Measurements from ENCODE around the gene FOXI2. TPM values are rescaled to one million over a fixed set of nuclear protein-coding genes. Genes with fewer than 3 reads are reported as not detected.

The FOXI2 gene
- total RNA-seq, 1 experiment from 2014 or later, result not detected

- POLR2A ChIA-PET, result no interaction called here
- H3K27me3 ChIP-seq (replicated peaks; ENCODE audit: control insufficient read depth, insufficient read depth, low read length), result no peaks in the 10 kb centered on the region
- no peaks in the 10 kb centered on the region for H3K9me3 ChIP-seq
- TF ChIP-seq, protein P1, sequence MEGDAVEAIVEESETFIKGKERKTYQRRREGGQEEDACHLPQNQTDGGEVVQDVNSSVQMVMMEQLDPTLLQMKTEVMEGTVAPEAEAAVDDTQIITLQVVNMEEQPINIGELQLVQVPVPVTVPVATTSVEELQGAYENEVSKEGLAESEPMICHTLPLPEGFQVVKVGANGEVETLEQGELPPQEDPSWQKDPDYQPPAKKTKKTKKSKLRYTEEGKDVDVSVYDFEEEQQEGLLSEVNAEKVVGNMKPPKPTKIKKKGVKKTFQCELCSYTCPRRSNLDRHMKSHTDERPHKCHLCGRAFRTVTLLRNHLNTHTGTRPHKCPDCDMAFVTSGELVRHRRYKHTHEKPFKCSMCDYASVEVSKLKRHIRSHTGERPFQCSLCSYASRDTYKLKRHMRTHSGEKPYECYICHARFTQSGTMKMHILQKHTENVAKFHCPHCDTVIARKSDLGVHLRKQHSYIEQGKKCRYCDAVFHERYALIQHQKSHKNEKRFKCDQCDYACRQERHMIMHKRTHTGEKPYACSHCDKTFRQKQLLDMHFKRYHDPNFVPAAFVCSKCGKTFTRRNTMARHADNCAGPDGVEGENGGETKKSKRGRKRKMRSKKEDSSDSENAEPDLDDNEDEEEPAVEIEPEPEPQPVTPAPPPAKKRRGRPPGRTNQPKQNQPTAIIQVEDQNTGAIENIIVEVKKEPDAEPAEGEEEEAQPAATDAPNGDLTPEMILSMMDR (IDR thresholded peaks at IDR 0.05; ENCODE audit: insufficient read depth in 1 of 2, low read depth in 1 of 2, low read length in 1 of 2, severe bottlenecking in 1 of 2, unreplicated experiment in 1 of 2), result peak; percentile 28 to 54
- DNase-seq, result peak in 1 of 2 experiments; percentile 20
- no peaks in the 10 kb centered on the region for H3K36me3 Mint-ChIP-seq (ENCODE audit: insufficient read depth, unreplicated experiment)
- no peak overlapping the region for H3K4me3 ChIP-seq (ENCODE audit: low read depth, low read length)
- H3K9me3 Mint-ChIP-seq (ENCODE audit: unreplicated experiment), result no peaks in the 10 kb centered on the region
- intact Hi-C loops (cut with micrococcal nuclease; ENCODE audit: unreplicated experiment), result loop anchor here (1.0 to 5.0 kb wide), 4 partner anchors 97 to 353 kb away; no protein-coding TSS in a partner anchor
- H3K27ac Mint-ChIP-seq (ENCODE audit: unreplicated experiment), result no peak overlapping the region
- no peaks in the 10 kb centered on the region for H3K36me3 ChIP-seq (ENCODE audit: control insufficient read depth, insufficient read depth, low read length)
- H3K4me3 Mint-ChIP-seq (ENCODE audit: unreplicated experiment), result no peak overlapping the region
- CTCF ChIA-PET, result interaction anchor here (0.7 to 2.3 kb wide), 6 partner anchors 98 to 353 kb away, joined by 3 to 22 read pairs (median 4); no protein-coding TSS in a partner anchor
- H3K27me3 Mint-ChIP-seq (ENCODE audit: insufficient read depth, unreplicated experiment), result no peaks in the 10 kb centered on the region
- no peaks in the 10 kb centered on the region for H3K4me1 ChIP-seq
- H3K4me1 Mint-ChIP-seq (ENCODE audit: low read depth, unreplicated experiment), result no peaks in the 10 kb centered on the region
- no TSS peak for BruUV-seq (replicated peaks)
Measured at GRCh38 chr10:127715782-127716378, 21.1 kb upstream of the FOXI2 start.

DNA sequence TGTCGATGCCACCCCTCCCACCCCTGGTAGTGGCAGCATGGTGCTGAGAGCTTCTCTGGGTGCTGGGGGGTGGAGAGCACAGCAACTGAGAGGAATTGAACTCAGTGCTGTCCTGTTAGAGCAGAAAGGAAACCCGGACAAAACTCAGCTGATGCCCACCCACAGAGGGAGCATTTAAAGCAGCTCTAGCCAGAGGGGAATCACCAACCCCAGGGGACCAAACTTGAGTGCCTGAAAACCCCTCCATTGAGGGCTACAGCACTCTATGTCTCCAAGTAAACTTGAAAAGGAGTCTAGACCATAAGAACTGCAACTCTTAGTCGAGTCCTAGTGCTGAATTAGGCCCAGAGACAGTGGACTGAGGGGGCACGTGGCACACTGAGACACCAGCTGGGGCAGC lies 16.8 kb upstream of the FOXI2 start:
- ChIA-PET CTCF (no interaction called here), POLR2A (no interaction called here)
- no peaks in the 10 kb centered on the region for H3K36me3 Mint-ChIP-seq (ENCODE audit: insufficient read depth, unreplicated experiment)
- no peaks in the 10 kb centered on the region for H3K27me3 ChIP-seq (replicated peaks; ENCODE audit: control insufficient read depth, insufficient read depth, low read length)
- TF ChIP-seq, protein P1 (IDR thresholded peaks at IDR 0.05; ENCODE audit: insufficient read depth in 1 of 2, low read depth in 1 of 2, low read length in 1 of 2, severe bottlenecking in 1 of 2, unreplicated experiment in 1 of 2), result no peak
- H3K4me1 ChIP-seq, result no peaks in the 10 kb centered on the region
- no peaks in the 10 kb centered on the region for H3K36me3 ChIP-seq (ENCODE audit: control insufficient read depth, insufficient read depth, low read length)
- BruUV-seq (replicated peaks), result no TSS peak
- no peaks in the 10 kb centered on the region for H3K4me1 Mint-ChIP-seq (ENCODE audit: low read depth, unreplicated experiment)
- H3K4me3 Mint-ChIP-seq (ENCODE audit: unreplicated experiment), result no peak overlapping the region
- H3K9me3 Mint-ChIP-seq (ENCODE audit: unreplicated experiment), result no peaks in the 10 kb centered on the region
- no peaks in the 10 kb centered on the region for H3K9me3 ChIP-seq
- peaks cover 16% of the 10 kb centered on the region for H3K27me3 Mint-ChIP-seq (ENCODE audit: insufficient read depth, unreplicated experiment)
- no peak overlapping the region for H3K4me3 ChIP-seq (ENCODE audit: low read depth, low read length)
- DNase-seq, result no peak
- no peak overlapping the region for H3K27ac Mint-ChIP-seq (ENCODE audit: unreplicated experiment)
- intact Hi-C loops (cut with micrococcal nuclease; ENCODE audit: unreplicated experiment), result no loop called here

- no peak for DNase-seq
- Histone ChIP-seq H3K4me1 (no peaks in the 10 kb centered on the region), H3K27me3 (replicated peaks; ENCODE audit: control insufficient read depth, insufficient read depth, low read length) (no peaks in the 10 kb centered on the region), H3K9me3 (no peaks in the 10 kb centered on the region), H3K36me3 (ENCODE audit: control insufficient read depth, insufficient read depth, low read length) (no peaks in the 10 kb centered on the region), H3K4me3 (ENCODE audit: low read depth, low read length) (no peak overlapping the region)
- Mint-ChIP-seq H3K27ac (ENCODE audit: unreplicated experiment) (no peak overlapping the region), H3K4me1 (ENCODE audit: low read depth, unreplicated experiment) (no peaks in the 10 kb centered on the region), H3K9me3 (ENCODE audit: unreplicated experiment) (no peaks in the 10 kb centered on the region), H3K27me3 (ENCODE audit: insufficient read depth, unreplicated experiment) (peaks cover 16% of the 10 kb centered on the region), H3K36me3 (ENCODE audit: insufficient read depth, unreplicated experiment) (no peaks in the 10 kb centered on the region), H3K4me3 (ENCODE audit: unreplicated experiment) (no peak overlapping the region)
- intact Hi-C loops (cut with micrococcal nuclease; ENCODE audit: unreplicated experiment), result no loop called here
- TF ChIP-seq, protein P1 (IDR thresholded peaks at IDR 0.05; ENCODE audit: insufficient read depth in 1 of 2, low read depth in 1 of 2, low read length in 1 of 2, severe bottlenecking in 1 of 2, unreplicated experiment in 1 of 2), result no peak
- POLR2A ChIA-PET, result no interaction called here
- BruUV-seq (replicated peaks), result no TSS peak
- CTCF ChIA-PET, result no interaction called here
Measured at GRCh38 chr10:127720903-127721302, 16.1 kb upstream of the FOXI2 start.

Measured in Caco-2 (cell line).